ENCODE measurements around the gene CAD.

- TF ChIP-seq EZH2 (IDR thresholded peaks at IDR 0.05; ENCODE audit: insufficient read depth, poor library complexity, severe bottlenecking) (no peak), EZH2phosphoT487 (IDR thresholded peaks at IDR 0.05; ENCODE audit: insufficient read depth, low read depth) (no peak)
These were observed 16.2 kb downstream of the CAD start for GRCh38 chr2:27233341-27233740.

All from GM23248 (cell line).